ENCODE measurements around the gene FIBP.

The FIBP gene

GRCh38 chr11:65860278-65861164 is 27.8 kb downstream of the FIBP start, which contains the start of gene MUS81:
TSS of gene MUS81 (plus strand) at chr11:65860433. CDS start at chr11:65860754, 321 bp downstream.
- ChIA-PET CTCF (interaction anchor here (0.6 to 6.0 kb wide), 45 partner anchors 10 to 197 kb away, joined by 3 to 174 read pairs (median 4); partner anchors contain the start of genes CATSPER1, CCDC85B, CTSW and EFEMP2), POLR2A (interaction anchor here (0.6 to 5.2 kb wide), 14 partner anchors 9 to 223 kb away, joined by 3 to 103 read pairs (median 7); partner anchors contain the start of genes BANF1, CCDC85B, EFEMP2 and EIF1AD)
- TF ChIP-seq CTCF (IDR thresholded peaks at IDR 0.05; ENCODE audit: insufficient read depth, low read length, missing control alignments) = peak; percentile 89
- H3K4me3 ChIP-seq (ENCODE audit: low read depth, low read length) = peak within 1 kb of the TSS; percentile 95
- peak; percentile 88 for DNase-seq (ENCODE audit: low read depth, low spot score)

DNA sequence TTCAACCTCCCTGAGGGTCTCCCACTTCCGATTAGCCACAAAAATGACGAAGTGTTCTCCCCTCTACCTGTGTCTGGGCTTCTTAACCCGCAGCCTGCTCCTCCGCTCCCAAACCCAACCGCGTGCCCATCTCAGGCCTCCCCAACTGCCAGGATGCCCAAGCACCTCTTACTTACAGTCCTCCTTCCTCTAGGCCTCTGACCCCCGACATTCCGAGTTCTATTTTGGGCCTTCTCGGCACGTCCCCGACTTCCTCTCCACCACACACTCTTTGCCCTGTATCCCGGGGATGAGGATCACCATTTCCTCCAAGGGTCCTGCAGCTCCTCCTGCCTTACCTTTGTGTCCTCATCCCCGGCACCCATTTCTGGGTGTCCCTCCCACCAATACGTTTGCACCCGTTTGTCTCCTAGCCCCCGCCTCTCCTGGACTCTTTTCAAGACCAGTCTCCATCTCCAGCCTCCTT is 28.4 kb downstream of the FIBP start:
- ChIA-PET CTCF (interaction anchor here (0.6 to 6.0 kb wide), 38 partner anchors 9 to 196 kb away, joined by 3 to 174 read pairs (median 5); partner anchors contain the start of genes CATSPER1, CCDC85B, CTSW and EFEMP2), POLR2A (interaction anchor here (0.8 to 5.2 kb wide), 13 partner anchors 10 to 222 kb away, joined by 3 to 103 read pairs (median 8); partner anchors contain the start of genes BANF1, CCDC85B, EFEMP2 and EIF1AD)
- peak overlapping the region; percentile 95 for H3K4me3 ChIP-seq (ENCODE audit: low read depth, low read length)
- DNase-seq (ENCODE audit: low read depth, low spot score) = no peak
- no peak for TF ChIP-seq CTCF (IDR thresholded peaks at IDR 0.05; ENCODE audit: insufficient read depth, low read length, missing control alignments)

DNA sequence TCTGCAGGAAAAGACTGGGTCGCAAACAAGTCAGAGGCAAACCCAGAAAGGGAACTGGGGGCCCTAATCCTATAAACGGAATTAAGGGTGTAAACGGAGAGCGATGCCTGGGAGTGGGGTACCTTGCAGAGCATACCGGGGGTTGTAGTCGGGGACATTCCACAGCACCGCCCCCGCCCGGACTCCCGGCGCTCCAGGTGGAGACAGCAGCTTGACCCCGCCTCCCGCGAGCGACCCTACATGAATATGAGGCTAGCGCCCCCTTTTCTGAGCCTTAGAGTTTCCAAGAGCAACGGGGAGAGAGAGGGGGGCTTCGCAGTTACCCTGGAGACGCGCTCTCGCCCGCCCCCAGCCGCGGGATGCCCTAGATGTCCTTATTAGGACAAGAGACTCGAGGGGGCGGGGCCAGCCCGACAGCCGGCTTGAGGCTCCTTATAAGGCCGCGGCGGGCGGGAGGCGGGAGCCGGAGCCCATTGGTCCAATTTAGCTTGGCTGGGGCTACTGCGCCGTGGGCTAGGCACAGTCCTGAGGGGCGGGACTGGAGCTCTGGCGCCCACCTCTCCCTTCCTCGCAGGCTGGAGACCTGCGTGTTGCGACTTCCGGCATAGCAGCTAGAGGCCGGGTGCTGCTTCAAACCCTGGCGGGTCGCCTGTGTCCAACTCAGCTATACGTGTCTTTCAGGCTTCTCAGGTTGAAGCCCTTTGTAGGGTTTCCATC is 29.0 kb downstream of the FIBP start:
- peak overlapping the region; percentile 95 for H3K4me3 ChIP-seq (ENCODE audit: low read depth, low read length)
- peak; percentile 25 for TF ChIP-seq CTCF (IDR thresholded peaks at IDR 0.05; ENCODE audit: insufficient read depth, low read length, missing control alignments)
- peak; percentile 88 for DNase-seq (ENCODE audit: low read depth, low spot score)
- CTCF ChIA-PET = interaction anchor here (0.6 to 6.0 kb wide), 37 partner anchors 8 to 196 kb away, joined by 3 to 174 read pairs (median 5); partner anchors contain the start of genes CCDC85B, CTSW, EFEMP2 and FIBP
- POLR2A ChIA-PET = interaction anchor here (0.6 to 5.2 kb wide), 15 partner anchors 9 to 454 kb away, joined by 3 to 103 read pairs (median 6); partner anchors contain the start of genes BANF1, CCDC85B, EFEMP2 and EIF1AD

- H3K4me3 ChIP-seq (ENCODE audit: low read depth, low read length) = peak overlapping the region; percentile 54
- ChIA-PET CTCF (interaction anchor here (0.7 to 6.0 kb wide), 12 partner anchors 8 to 164 kb away, joined by 3 to 174 read pairs (median 6); partner anchors contain the start of genes EFEMP2 and FIBP), POLR2A (interaction anchor here (0.6 to 5.2 kb wide), 22 partner anchors 9 to 454 kb away, joined by 3 to 103 read pairs (median 4); partner anchors contain the start of genes CCDC85B, EFEMP2, FIBP and KAT5)
- DNase-seq (ENCODE audit: low read depth, low spot score) = no peak
- no peak for TF ChIP-seq CTCF (IDR thresholded peaks at IDR 0.05; ENCODE audit: insufficient read depth, low read length, missing control alignments)
Observed at GRCh38 chr11:65858681-65859087, 29.6 kb downstream of the FIBP start.

DNA sequence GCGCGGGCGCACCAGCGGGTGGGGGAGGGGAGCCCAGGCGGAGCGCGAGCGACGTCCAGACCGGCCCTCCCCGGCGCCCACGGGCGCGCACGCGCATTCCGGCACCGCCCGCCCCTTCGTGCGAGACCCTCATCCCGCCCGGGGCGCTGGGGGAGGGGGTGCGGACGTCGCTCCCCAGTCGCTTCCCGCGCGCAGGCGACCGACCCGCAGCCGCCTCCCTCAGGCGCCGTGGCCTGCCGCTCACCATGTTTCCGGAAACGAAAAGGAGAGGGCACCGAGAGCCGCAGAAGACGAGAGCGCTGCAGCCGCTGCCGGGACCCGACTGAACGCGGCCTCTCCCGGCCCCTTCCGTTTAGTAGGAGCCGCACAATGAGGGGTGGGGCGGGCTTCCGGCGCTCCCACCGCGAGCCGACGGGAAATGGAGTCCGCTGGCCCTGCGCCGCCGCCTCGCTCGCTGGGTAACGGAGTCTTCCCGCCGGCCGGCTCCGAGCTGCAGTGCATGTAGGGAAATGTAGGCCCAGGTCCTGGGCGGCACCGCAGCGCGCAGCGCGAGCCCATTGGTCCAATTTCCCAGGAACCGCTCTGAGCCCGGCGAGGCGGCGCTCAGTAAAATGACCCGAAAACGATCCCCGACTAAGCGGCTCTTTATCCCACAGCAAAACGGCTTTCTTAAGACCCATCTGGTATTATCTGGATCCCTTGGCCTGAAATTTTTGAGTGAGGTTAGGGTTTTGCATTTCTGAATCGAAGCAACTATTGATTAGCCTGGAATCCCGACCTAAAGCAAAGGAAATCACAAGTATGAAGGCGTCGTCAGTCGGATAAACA is 30.2 kb downstream of the FIBP start, which contains the start of gene CFL1:
TSS of gene CFL1 (minus strand) at position 328 of the 828 bp plus-strand sequence. CDS start at position 247, 81 bp downstream.
- DNase-seq (ENCODE audit: low read depth, low spot score) = peak; percentile 85
- ChIA-PET CTCF (interaction anchor here (0.6 to 6.0 kb wide), 9 partner anchors 8 to 165 kb away, joined by 3 to 174 read pairs (median 5); partner anchors contain the start of genes EFEMP2 and FIBP), POLR2A (interaction anchor here (0.6 to 5.2 kb wide), 20 partner anchors 8 to 243 kb away, joined by 3 to 103 read pairs (median 4); partner anchors contain the start of genes CCDC85B, EFEMP2, FIBP and KAT5)
- H3K4me3 ChIP-seq (ENCODE audit: low read depth, low read length) = peak within 1 kb of the TSS; percentile 95
- TF ChIP-seq CTCF (IDR thresholded peaks at IDR 0.05; ENCODE audit: insufficient read depth, low read length, missing control alignments) = no peak

Measured in AG04449 (cell line).